Fibroblast of skin of left biceps (primary cell): Measurements from ENCODE around the gene EPB41L5.
"Not testable (repeated sequence)": the region's sequence is repeated elsewhere in the genome, so short reads cannot be mapped to it uniquely, and the experiment has no call there.

Experiments used
- DNase-seq, 2 experiments: peaks; one replicate each; pipeline ENCODE4 v3.0.0-alpha.2; 2013; ENCODE audit warnings: low read depth in 2 of 2

Gene EPB41L5

GRCh38 chr2:120100627-120101026 lies 87.8 kb downstream of the EPB41L5 start:
- DNase-seq, result no peak

DNA sequence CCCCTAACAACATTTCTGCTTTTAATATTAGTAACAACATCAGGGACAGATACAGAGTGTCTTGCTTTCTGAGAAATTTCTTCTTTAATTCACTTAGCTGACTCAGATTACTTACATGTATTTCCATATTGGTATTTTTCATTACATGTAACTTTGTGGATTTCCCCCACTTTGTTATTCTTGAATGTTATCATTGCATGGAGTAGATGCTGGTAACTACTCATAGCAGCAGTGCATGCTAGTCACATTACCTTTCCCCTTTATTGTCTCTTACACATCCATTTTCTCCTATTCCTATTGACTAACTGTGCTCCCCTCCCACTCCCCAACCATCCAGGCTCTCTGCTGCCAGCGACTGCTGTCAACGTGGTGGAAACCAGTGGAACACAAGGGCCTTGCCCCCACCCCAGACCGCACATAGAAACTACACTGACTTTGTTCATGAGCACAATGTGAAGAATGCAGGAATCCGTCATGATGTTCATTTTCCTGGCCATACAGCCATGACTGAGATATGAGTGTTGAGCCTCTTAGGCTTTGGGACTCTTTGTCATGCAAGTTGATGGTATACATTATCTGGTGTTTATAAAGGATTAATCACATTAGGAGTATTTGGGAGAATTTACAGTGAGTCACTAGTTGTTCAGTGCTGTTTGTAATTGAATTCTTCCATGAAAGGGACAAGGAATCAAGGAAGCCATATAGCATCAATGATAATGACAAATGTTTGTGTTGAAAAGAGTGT lies 91.0 kb downstream of the EPB41L5 start:
- DNase-seq, result peak; percentile 85

DNA sequence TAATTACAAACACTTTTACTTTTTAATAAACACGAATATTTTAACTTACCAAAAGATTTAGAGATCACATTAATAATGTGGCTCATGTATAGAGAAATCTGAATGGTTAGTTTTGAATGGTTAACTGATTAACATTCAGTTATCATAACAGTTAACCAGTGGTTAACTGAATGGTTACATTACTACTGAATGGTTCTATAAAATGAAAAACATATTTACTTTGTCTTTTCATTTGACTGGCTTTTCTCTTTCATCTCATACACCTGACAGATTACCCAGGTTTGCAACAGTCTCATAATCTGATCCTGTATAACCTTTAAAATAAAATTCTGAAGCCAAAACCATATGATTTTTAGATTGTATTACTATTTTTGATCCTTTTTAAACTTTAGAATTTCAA lies 91.9 kb downstream of the EPB41L5 start:
- DNase-seq, result no peak

DNA sequence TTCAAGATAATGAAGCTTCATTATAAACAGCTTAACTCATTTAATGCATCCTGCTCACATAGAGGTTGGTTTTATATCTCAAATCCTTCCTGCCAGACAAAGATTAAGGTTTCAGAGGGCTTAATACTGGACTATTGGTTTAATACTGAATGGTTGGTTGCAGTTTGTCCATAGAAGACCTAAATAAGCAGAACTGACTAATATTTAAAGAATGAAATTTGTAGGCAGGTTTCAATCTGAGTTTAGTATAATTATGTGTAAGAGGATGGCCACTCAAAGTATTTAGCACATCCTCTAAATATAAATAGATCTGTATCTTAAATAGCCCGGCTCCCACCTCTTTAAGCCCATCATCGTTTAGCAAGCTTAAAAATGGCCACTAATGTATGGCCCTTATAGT lies 92.5 kb downstream of the EPB41L5 start:
- no peak for DNase-seq

DNA sequence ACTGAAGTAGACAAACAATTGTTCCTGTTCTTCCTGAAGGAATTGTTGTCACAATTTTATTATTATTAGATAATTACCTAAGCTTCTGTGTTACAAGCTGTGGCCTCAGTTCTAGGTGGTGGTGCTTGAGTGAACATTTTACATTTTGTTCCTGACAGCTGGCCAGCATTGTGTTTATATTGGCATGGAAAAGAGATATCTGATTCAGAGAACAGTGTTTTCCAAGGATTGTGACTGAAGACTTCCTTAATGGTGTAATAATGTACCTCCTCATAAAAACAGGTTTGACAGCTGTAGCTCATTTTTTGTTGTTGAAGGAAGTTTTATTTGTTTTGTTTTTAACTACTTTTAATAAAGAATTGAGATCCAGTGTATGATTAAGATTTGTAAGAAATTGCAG lies 95.2 kb downstream of the EPB41L5 start:
- DNase-seq, result peak; percentile 40 to 44

DNA sequence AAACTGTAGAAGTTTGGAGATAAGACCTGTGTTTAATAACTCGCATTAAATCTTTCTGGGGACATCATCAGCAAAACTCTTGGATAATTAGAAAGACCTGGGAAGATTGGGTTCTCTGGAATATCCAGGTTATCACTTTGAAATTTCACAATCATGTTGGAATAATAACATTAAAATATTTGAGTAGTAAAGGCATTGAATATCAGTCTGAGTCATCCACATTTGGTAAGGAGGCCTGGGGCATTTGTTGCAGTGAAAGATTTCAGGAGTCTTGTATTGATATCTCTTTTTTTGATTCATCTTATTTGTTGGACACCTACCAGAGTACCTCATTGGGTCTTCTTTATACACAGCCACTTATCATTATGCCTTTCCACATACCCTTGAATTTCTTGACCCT lies 95.9 kb downstream of the EPB41L5 start:
- DNase-seq, result peak in 1 of 2 experiments; percentile 3

DNA sequence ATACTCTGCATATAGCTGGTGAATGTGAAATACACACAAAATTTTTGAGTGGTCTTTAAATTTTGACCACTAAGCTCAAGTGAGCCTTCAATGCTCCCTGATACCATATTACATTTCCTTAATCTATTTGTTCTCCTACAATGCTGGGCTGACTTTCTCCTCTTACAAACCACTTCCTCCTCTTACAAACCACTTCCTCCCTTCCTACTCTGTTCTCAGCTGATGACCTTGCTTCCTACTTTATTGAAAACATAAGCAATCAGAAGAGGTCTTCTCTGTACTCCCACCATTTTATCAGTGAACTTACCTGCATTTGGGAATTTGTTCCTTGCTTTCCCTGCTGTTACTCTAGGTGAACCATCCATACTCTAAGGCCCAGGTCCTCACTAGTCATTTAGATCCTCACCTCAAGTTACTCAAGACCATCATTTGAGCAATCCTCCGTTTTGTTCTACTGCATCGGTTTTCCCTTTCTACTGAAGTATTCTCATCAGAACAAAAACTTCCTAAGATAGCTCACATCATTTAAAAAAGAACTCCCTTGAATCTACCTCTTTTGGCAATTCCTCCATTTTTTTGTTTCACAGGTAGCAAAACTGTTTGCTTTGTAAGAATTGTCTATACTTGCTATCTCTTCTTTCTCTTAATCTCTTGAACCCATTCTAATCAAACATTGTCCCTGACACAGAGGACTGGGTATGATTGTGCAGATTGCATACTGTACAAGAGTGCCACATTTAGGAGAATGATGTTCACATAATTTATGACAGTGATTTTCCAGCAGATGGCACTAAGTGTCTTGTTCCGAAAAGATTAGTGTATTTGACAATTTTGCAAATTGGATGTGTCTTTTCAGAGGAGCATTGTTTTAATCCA lies 96.5 kb downstream of the EPB41L5 start:
- no peak for DNase-seq

DNA sequence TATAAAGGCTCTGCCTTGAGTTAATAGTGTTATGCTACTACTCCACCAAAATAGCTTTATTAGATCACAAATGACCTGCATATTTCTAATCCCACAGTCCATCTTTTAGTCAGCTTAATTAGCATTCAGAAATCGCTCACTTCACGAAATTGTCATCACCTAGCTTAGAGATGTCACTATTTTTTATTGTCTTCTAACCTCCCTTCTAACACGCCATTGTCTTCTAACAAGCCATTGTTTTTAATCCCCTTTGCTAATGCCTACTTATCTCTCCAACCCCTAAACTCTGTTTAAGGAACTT lies 97.1 kb downstream of the EPB41L5 start:
- DNase-seq, result no peak

- no peak for DNase-seq
These were observed 97.6 kb downstream of the EPB41L5 start for GRCh38 chr2:120110507-120110906.

GRCh38 chr2:120111193-120111592 lies 98.3 kb downstream of the EPB41L5 start:
- no peak for DNase-seq

- no peak for DNase-seq
These were observed 105.1 kb downstream of the EPB41L5 start for GRCh38 chr2:120118018-120118417.

DNA sequence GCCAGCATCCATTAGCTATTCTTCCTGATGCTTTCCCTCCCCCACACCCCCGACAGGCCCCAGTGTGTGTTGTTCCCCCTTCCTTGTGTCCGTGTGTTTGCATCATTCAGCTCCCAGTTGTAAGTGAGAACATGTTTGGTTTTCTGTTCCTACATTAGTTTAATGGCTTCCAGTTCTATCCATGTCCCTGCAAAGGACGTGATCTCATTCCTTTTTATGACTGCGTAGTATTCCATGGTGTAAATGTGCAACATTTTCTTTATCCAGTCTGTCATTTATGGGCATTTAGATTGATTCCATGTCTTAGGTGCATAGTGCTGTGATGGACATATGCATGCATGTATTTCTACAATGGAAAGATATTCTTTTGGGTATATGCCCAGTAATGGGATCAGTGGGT lies 105.6 kb downstream of the EPB41L5 start:
- DNase-seq, result no peak

DNA sequence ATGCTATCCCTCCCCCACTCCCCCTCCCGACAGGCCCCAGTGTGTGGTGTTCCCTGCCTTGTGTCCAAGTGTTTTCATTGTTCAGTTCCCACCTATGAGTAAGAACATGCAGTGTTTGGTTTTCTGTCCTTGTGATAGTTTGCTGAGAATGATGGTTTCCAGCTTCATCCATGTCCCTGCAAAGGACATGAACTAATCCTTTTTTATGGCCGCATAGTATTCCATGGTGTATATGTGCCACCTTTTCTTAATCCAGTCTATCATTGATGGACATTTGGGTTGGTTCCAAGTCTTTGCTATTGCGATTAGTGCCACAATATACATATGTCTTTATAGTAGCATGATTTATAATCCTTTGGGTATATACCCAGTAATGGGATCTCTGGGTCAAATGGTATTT lies 108.5 kb downstream of the EPB41L5 start:
- DNase-seq, result not testable (repeated sequence)

DNA sequence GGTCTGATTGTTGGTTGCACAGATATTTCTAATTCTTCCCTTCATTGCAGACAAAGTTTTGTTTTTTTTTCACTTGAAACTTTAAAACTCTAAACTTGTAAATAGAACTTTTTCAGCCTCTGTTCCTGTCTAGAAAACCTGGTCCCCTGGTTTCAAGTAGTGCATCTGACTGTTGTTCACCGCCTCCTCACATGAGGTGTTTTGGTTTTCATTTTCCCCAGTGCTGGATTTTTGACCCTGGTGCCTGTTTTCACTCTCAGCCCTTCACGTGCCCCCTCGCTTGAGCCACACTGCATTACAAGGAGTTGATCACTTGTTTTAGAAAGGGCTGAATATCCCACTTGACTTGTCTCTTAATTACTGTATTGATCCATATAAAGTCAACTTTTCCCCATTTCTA lies 110.2 kb downstream of the EPB41L5 start:
- no peak for DNase-seq

GRCh38 chr2:120125195-120125594 lies 112.3 kb downstream of the EPB41L5 start:
- no peak for DNase-seq

GRCh38 chr2:120128216-120128615 lies 115.3 kb downstream of the EPB41L5 start:
- no peak for DNase-seq

- DNase-seq, result peak in 1 of 2 experiments; percentile 2
These were observed 119.3 kb downstream of the EPB41L5 start for GRCh38 chr2:120132190-120132589.

DNA sequence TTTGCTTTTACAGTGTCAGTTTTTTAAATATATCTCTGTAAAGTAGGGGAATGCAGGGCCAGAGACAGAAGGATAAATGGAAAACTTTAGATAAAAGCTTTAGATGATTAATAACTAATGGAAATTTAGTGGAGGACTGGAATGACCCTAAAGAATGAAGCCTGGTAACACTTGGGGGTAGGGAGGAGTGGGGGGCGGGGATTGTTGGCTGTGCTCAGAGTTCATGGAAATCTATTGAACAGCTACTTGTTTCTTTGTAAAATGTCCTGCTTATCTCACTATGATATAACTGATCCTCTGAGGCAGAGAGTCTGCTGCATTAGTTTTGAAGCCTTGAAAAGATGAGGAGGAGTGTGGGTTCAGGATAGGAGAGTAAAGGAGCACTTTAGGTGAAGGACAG lies 119.8 kb downstream of the EPB41L5 start:
- no peak for DNase-seq

DNA sequence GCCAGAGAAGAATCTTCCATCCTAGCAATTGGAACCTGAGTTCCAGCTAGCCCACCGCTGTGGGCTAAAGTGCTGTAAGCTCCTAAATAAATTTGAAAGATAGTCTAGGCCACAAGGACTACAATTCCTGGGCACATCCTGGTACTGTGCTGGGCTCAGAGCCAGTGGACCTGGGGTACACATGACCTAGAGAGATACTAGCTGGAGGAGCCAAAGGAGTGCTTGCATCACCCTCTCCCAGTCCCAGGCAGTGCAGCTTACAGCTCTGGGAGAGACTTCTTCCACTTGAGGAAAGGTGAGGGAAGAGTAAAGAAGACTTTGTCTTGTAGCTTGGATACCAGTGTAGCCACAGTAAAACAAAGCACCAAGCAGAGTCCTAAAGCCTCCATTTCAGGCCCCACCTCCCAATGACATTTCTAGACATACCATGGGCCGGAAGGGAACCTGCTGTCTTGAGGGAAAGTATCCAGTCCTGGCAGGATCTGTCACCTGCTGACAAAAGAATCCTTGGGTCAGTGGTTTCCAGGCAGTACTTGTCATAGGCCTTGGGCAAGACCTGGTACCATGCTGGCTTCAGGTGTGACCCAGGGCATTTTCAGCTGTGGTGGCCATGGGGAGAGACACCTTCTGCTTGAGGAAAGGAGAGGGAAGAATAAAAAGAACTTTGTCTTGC lies 120.8 kb downstream of the EPB41L5 start:
- no peak for DNase-seq

DNA sequence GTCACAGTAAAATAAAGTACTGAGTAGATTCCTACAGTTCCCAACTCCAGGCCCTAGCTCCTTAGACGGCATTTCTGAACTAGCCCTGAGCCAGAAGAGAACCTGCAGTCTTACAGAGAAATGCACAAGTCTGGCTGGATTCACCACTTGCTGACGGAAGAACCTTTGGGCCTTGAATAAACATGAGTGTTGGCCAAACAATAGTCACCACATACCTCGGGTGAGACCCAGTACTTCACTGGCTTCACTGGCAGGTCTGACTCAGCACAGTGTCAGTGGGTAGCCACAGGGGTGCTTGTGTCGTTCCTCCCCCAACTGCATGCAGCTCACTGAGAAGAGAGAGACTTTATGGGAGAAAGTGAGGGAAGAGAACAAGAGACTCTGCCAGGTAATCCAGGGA lies 121.4 kb downstream of the EPB41L5 start:
- DNase-seq, result peak in 1 of 2 experiments; percentile 22

- DNase-seq, result not testable (repeated sequence)
These were observed 122.1 kb downstream of the EPB41L5 start for GRCh38 chr2:120135013-120135412.

GRCh38 chr2:120140866-120141265 lies 128.0 kb downstream of the EPB41L5 start:
- DNase-seq, result no peak
